ENCODE measurements around the gene SERINC2. TPM values are rescaled to one million over a fixed set of nuclear protein-coding genes. Genes with fewer than 3 reads are reported as not detected.

The SERINC2 gene
- total RNA-seq, 1 donor from 2014 or later, result 21.4 TPM

GRCh38 chr1:31437433-31438037 is 24.5 kb downstream of the SERINC2 start:
- TF ChIP-seq CTCF (conservative IDR thresholded peaks at IDR 0.05), result no peak

GRCh38 chr1:31439276-31439675 is 26.3 kb downstream of the SERINC2 start:
- no peaks in the 10 kb centered on the region for H3K27me3 Mint-ChIP-seq (ENCODE audit: low read depth)
- peak overlapping the region; percentile 51 for H3K4me3 Mint-ChIP-seq
- H3K4me1 Mint-ChIP-seq, result peaks cover 10% of the 10 kb centered on the region
- TF ChIP-seq CTCF (conservative IDR thresholded peaks at IDR 0.05), result no peak
- DNase-seq (ENCODE audit: low read depth, low spot score), result no peak
- no peaks in the 10 kb centered on the region for H3K9me3 Mint-ChIP-seq
- H3K27ac Mint-ChIP-seq (ENCODE audit: unreplicated experiment), result no peak overlapping the region
- H3K36me3 Mint-ChIP-seq (ENCODE audit: low read depth), result no peaks in the 10 kb centered on the region

More at GRCh38 chr1:31437433-31438037, 24.5 kb downstream of the SERINC2 start:
- H3K27ac Mint-ChIP-seq (ENCODE audit: unreplicated experiment), result no peak overlapping the region
- no peaks in the 10 kb centered on the region for H3K9me3 Mint-ChIP-seq
- H3K27me3 Mint-ChIP-seq (ENCODE audit: low read depth), result no peaks in the 10 kb centered on the region
- no peak overlapping the region for H3K4me3 Mint-ChIP-seq
- peaks cover 21% of the 10 kb centered on the region for H3K4me1 Mint-ChIP-seq
- no peak for DNase-seq (ENCODE audit: low read depth, low spot score)
- peaks cover 7% of the 10 kb centered on the region for H3K36me3 Mint-ChIP-seq (ENCODE audit: low read depth)

- no peak overlapping the region for H3K4me3 Mint-ChIP-seq
- no peak for DNase-seq (ENCODE audit: low read depth, low spot score)
- no peaks in the 10 kb centered on the region for H3K36me3 Mint-ChIP-seq (ENCODE audit: low read depth)
- no peak overlapping the region for H3K27ac Mint-ChIP-seq (ENCODE audit: unreplicated experiment)
- peaks cover 5% of the 10 kb centered on the region for H3K4me1 Mint-ChIP-seq
- no peaks in the 10 kb centered on the region for H3K27me3 Mint-ChIP-seq (ENCODE audit: low read depth)
- no peaks in the 10 kb centered on the region for H3K9me3 Mint-ChIP-seq
- TF ChIP-seq CTCF (conservative IDR thresholded peaks at IDR 0.05), result no peak
These were observed 28.1 kb downstream of the SERINC2 start for GRCh38 chr1:31441073-31441472.

- Mint-ChIP-seq H3K27me3 (ENCODE audit: low read depth) (no peaks in the 10 kb centered on the region), H3K9me3 (no peaks in the 10 kb centered on the region), H3K36me3 (ENCODE audit: low read depth) (no peaks in the 10 kb centered on the region), H3K4me3 (no peak overlapping the region), H3K4me1 (peaks cover 5% of the 10 kb centered on the region), H3K27ac (ENCODE audit: unreplicated experiment) (peak overlapping the region; percentile 2)
- no peak for TF ChIP-seq CTCF (conservative IDR thresholded peaks at IDR 0.05)
- DNase-seq (ENCODE audit: low read depth, low spot score), result no peak
These were observed 28.5 kb downstream of the SERINC2 start for GRCh38 chr1:31441558-31441957.

- Mint-ChIP-seq H3K27ac (ENCODE audit: unreplicated experiment) (peak overlapping the region; percentile 2), H3K4me3 (no peak overlapping the region), H3K9me3 (no peaks in the 10 kb centered on the region), H3K4me1 (peaks cover 5% of the 10 kb centered on the region), H3K27me3 (ENCODE audit: low read depth) (no peaks in the 10 kb centered on the region), H3K36me3 (ENCODE audit: low read depth) (no peaks in the 10 kb centered on the region)
- no peak for DNase-seq (ENCODE audit: low read depth, low spot score)
- no peak for TF ChIP-seq CTCF (conservative IDR thresholded peaks at IDR 0.05)
These were observed 29.1 kb downstream of the SERINC2 start for GRCh38 chr1:31441970-31442647.

All from neural crest cell (in vitro differentiated cells).